ENCODE results near the gene EPHA7. TPM values are rescaled to one million over a fixed set of nuclear protein-coding genes. Genes with fewer than 3 reads are reported as not detected.

The EPHA7 gene
- total and polyA plus RNA-seq, 2 of the 4 experiments (the other 2 are of a cell fraction) = not detected

- Histone ChIP-seq H3K79me1 (ENCODE audit: low read depth in 1 of 2, low read length in 2 of 2) (no peaks in the 10 kb centered on the region), H2BK5ac (ENCODE audit: low read depth, low read length, poor library complexity, severe bottlenecking) (no peak overlapping the region), H3K4ac (ENCODE audit: low read depth, low read length) (no peak overlapping the region), H2BK120ac (ENCODE audit: low read depth, low read length) (no peak overlapping the region), H3K9ac (ENCODE audit: low read depth, low read length) (no peak overlapping the region), H3K9me3 (ENCODE audit: control insufficient read depth, insufficient read depth, low read length) (no peaks in the 10 kb centered on the region), H3K36me3 (ENCODE audit: control insufficient read depth, insufficient read depth, low read length) (no peaks in the 10 kb centered on the region), H3K4me3 (ENCODE audit: insufficient read depth, low read depth, low read length) (no peak overlapping the region), H3K27ac (ENCODE audit: insufficient read depth, low read length) (no peak overlapping the region), H3K14ac (replicated peaks; ENCODE audit: low read depth, low read length) (no peak overlapping the region), H4K8ac (ENCODE audit: low read depth in 2 of 2, low read length in 2 of 2) (no peak overlapping the region), H2AK5ac (ENCODE audit: low read depth, low read length) (no peak overlapping the region), H3K56ac (ENCODE audit: extremely low read depth, insufficient read depth, low read length) (no peak overlapping the region), H3K23ac (ENCODE audit: low read depth, low read length) (no peak overlapping the region), H3K27me3 (ENCODE audit: control insufficient read depth, insufficient read depth, low read length) (no peaks in the 10 kb centered on the region), H2BK20ac (ENCODE audit: low read depth, low read length) (no peak overlapping the region), H4K5ac (ENCODE audit: low read depth, low read length) (no peak overlapping the region), H4K91ac (ENCODE audit: insufficient read depth, low read depth, low read length) (no peak overlapping the region), H2AFZ (replicated peaks; ENCODE audit: low read length, poor library complexity) (no peak overlapping the region), H3K4me1 (ENCODE audit: control insufficient read depth, insufficient read depth, low read length) (no peaks in the 10 kb centered on the region), H3K18ac (ENCODE audit: low read depth, low read length) (no peak overlapping the region), H2AK9ac (replicated peaks; ENCODE audit: low read depth, low read length, poor library complexity) (no peak overlapping the region), H4K20me1 (ENCODE audit: insufficient read depth, low read length) (no peaks in the 10 kb centered on the region), H2BK15ac (ENCODE audit: low read depth, low read length) (no peak overlapping the region), H3K4me2 (ENCODE audit: low read depth, low read length) (no peak overlapping the region), H3K9me1 (ENCODE audit: insufficient read depth, low read length) (no peaks in the 10 kb centered on the region)
- dilution Hi-C loops (cut with HindIII; ENCODE audit: low sequenced_read_pairs, unreplicated experiment) = no loop called here
- no CpG with 5 or more reads among the region's 6 CpGs for WGBS, 2 experiments (ENCODE audit: extremely low coverage in 2 of 2, insufficient read length in 1 of 2)
- DNase-seq (no peak), ATAC-seq (ENCODE audit: low read depth) (no peak)
- intact Hi-C loops (cut with micrococcal nuclease) = no loop called here
- ChIA-PET CTCF (no interaction called here), POLR2A (ENCODE audit: unreplicated experiment) (no interaction called here)
- in situ Hi-C loops (cut with MboI; ENCODE audit: low sequenced_read_pairs) = no loop called here
- no TSS peak for BruUV-seq (replicated peaks)
- TF ChIP-seq CTCF (conservative IDR thresholded peaks at IDR 0.05; ENCODE audit: low read depth, low read length) = no peak
- no peak for TF ChIP-seq MAFK (IDR thresholded peaks at IDR 0.05; ENCODE audit: low read depth, low read length)
- TF ChIP-seq, protein P1, sequence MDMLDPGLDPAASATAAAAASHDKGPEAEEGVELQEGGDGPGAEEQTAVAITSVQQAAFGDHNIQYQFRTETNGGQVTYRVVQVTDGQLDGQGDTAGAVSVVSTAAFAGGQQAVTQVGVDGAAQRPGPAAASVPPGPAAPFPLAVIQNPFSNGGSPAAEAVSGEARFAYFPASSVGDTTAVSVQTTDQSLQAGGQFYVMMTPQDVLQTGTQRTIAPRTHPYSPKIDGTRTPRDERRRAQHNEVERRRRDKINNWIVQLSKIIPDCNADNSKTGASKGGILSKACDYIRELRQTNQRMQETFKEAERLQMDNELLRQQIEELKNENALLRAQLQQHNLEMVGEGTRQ (IDR thresholded peaks at IDR 0.05; ENCODE audit: low read depth, low read length) = no peak
- TF ChIP-seq FOS (IDR thresholded peaks at IDR 0.05; ENCODE audit: low read depth, low read length) = no peak
- TF ChIP-seq SMC3 (IDR thresholded peaks at IDR 0.05; ENCODE audit: low read depth, low read length) = no peak
- no peak for TF ChIP-seq CHD1 (IDR thresholded peaks at IDR 0.05; ENCODE audit: low read depth, low read length)
- no peak for TF ChIP-seq RCOR1 (IDR thresholded peaks at IDR 0.05; ENCODE audit: insufficient replicate concordance, low read length)
- TF ChIP-seq NFE2L2 (IDR thresholded peaks at IDR 0.05; ENCODE audit: low read depth, low read length) = no peak
- TF ChIP-seq RFX5 (IDR thresholded peaks at IDR 0.05; ENCODE audit: low read depth, low read length) = no peak
- TF ChIP-seq BHLHE40 (IDR thresholded peaks at IDR 0.05; ENCODE audit: low read depth, low read length) = no peak
- no peak for TF ChIP-seq ELK1 (IDR thresholded peaks at IDR 0.05; ENCODE audit: borderline replicate concordance, low read depth, low read length)
- no peak for TF ChIP-seq RAD21 (IDR thresholded peaks at IDR 0.05; ENCODE audit: low read length)
- no peak for TF ChIP-seq MXI1 (IDR thresholded peaks at IDR 0.05; ENCODE audit: borderline replicate concordance, low read depth, low read length)
- TF ChIP-seq CEBPB (IDR thresholded peaks at IDR 0.05; ENCODE audit: low read depth, low read length) = no peak
- TF ChIP-seq POLR2A (IDR thresholded peaks at IDR 0.05; ENCODE audit: low read depth, low read length) = no peak
- TF ChIP-seq MAZ (IDR thresholded peaks at IDR 0.05; ENCODE audit: borderline replicate concordance, low read depth, low read length) = no peak
These were observed 35.2 kb upstream of the EPHA7 start for GRCh38 chr6:93454533-93454932.
